Spleen (tissue), 11 donors: Measurements from ENCODE around the gene SLIT1. TPM values are rescaled to one million over a fixed set of nuclear protein-coding genes. Genes with fewer than 3 reads are reported as not detected.

Experiments used
- DNase-seq: peaks from one replicate; pipeline ENCODE4 v3.0.0-alpha.2; 2020
- H3K27ac ChIP-seq, 8 donors: fragments of 200-600 bp; sonication (generic) in 7 of 8; 1 replicate in 4 of 8; 2 replicates in 4 of 8; pipeline versions ENCODE4 v1.5.0 to v1.8.0; 2016 to 2021; ENCODE audit warnings: inconsistent platforms in 4 of 8, mild to moderate bottlenecking in 4 of 8, moderate library complexity in 1 of 8
- H3K27me3 ChIP-seq, 7 donors: fragments of 200-600 bp; sonication (generic) in 6 of 7; replicated peaks in 1 of 7; 1 replicate in 4 of 7; 2 replicates in 3 of 7; pipeline versions ENCODE4 v1.5.0 to v1.8.0; 2016 to 2021; ENCODE audit warnings: inconsistent platforms in 3 of 7, mild to moderate bottlenecking in 1 of 7
- H3K36me3 ChIP-seq, 6 donors: fragments of 200-600 bp; sonication (generic) in 5 of 6; 1 replicate in 4 of 6; 2 replicates in 2 of 6; pipeline versions ENCODE4 v1.5.0 to v1.8.0; 2016 to 2021; ENCODE audit warnings: inconsistent platforms in 2 of 6
- H3K4me1 ChIP-seq, 6 donors: fragments of 200-600 bp; sonication (generic) in 5 of 6; 1 replicate in 3 of 6; 2 replicates in 3 of 6; pipeline versions ENCODE4 v1.5.0 to v1.8.0; 2016 to 2021; ENCODE audit warnings: inconsistent platforms in 3 of 6
- H3K4me3 ChIP-seq, 8 donors: fragments of 200-600 bp; sonication (generic) in 7 of 8; 1 replicate in 4 of 8; 2 replicates in 4 of 8; pipeline versions ENCODE4 v1.5.0 to v1.8.0; 2016 to 2021; ENCODE audit warnings: inconsistent platforms in 4 of 8, mild to moderate bottlenecking in 4 of 8, moderate library complexity in 2 of 8
- H3K9me3 ChIP-seq, 8 donors: fragments of 200-600 bp; sonication (generic) in 7 of 8; 1 replicate in 4 of 8; 2 replicates in 4 of 8; pipeline versions ENCODE4 v1.5.0 to v1.8.0; 2016 to 2021; ENCODE audit warnings: inconsistent platforms in 4 of 8
- CTCF ChIP-seq, 11 experiments: fragments of 200-600 bp in 7 of 11; fragments of 450-650 bp in 4 of 11; sonication (generic) in 4 of 11; IDR thresholded peaks in 8 of 11; conservative IDR thresholded peaks in 3 of 11; 1 replicate in 7 of 11; 2 replicates in 4 of 11; pipeline versions ENCODE4 v1.4.0 to v1.8.0; 2016 to 2021; ENCODE audit warnings: antibody characterized with exemption in 11 of 11, inconsistent platforms in 4 of 11, mild to moderate bottlenecking in 1 of 11
- POLR2A ChIP-seq, 3 donors: fragments of 450-650 bp; IDR thresholded peaks; one replicate each; pipeline ENCODE4 v1.5.1; 2017; ENCODE audit warnings: antibody characterized with exemption in 3 of 3, mild to moderate bottlenecking in 1 of 3
- POLR2AphosphoS5 ChIP-seq, 3 donors: sonication (generic); formaldehyde crosslinking; IDR thresholded peaks; one replicate each; pipeline ENCODE4 v1.5.1; 2017; ENCODE audit warnings: antibody characterized with exemption in 3 of 3
- WGBS, 5 donors: extraction: QIAGEN DNeasy Blood & Tissue Kit in 3 of 5; methylation state at CpG; one replicate each; pipeline versions ENCODE4 v1.1.5 to v1.1.7; 2013 to 2018; 5-methylcytosine and 5-hydroxymethylcytosine counted together
- intact Hi-C: fragments of 100-400 bp; cut with DNase I; formaldehyde crosslinking; loops from one replicate; pipeline ENCODE4 v1.15.0; 2023; ENCODE audit warnings: low total_unique reads
- polyA plus RNA-seq, 3 donors: library from polyadenylated mRNA; stranded (reverse); fragments of 200-250 nt; gene quantifications; one replicate each; pipeline ENCODE4 v1.2.1, GENCODE V29; 2013
- total RNA-seq, 7 donors: library from RNA; depleted of rRNA in 3 of 7; stranded (reverse); fragments of >200 nt in 3 of 7; fragmentation: NEBNext Ultra II Directional in 4 of 7; extraction: Animal tissue kit (Norgen Biotek cat#: 25700) in 4 of 7; gene quantifications; one replicate each; pipeline versions ENCODE4 v1.1.0 to v1.2.1, GENCODE V29; 2016 to 2021
- donor health status: healthy with polysubstance abuse.
- donor health status: DM: no; HTN: no; CAD: no; lungs with moderate emphysema.
- donor health status: DM: no; HTN: no; CAD: no.
- donor health status: Bipolar disorder and iron deficiency.
- donor health status: healthy.
- donor health status: DM: no; HTN: no; CAD: no.
- donor health status: DM: yes; HTN: yes; CAD: no.

SLIT1 gene
- total and polyA plus RNA-seq, 10 donors, result 0.11 to 0.82 (median 0.52) TPM

GRCh38 chr10:96987141-96987841 lies 198.5 kb downstream of the SLIT1 start:
- no peaks in the 10 kb centered on the region for H3K9me3 ChIP-seq
- H3K36me3 ChIP-seq, result peaks cover 0 to 22% (median 2%) of the 10 kb centered on the region in 6 donors
- H3K4me1 ChIP-seq, result peaks cover 0 to 18% (median 9%) of the 10 kb centered on the region in 6 donors
- intact Hi-C loops, result no loop called here
- WGBS, 5 donors, result 74 to 97% (median 84%) methylated on average over 2 of the region's 2 CpGs
- no peak overlapping the region for H3K27ac ChIP-seq
- H3K27me3 ChIP-seq, result no peaks in the 10 kb centered on the region
- no peak for DNase-seq
- TF ChIP-seq CTCF (IDR thresholded peaks at IDR 0.05 in 8 of 11, conservative IDR thresholded peaks at IDR 0.05 in 3 of 11) (no peak), POLR2A (IDR thresholded peaks at IDR 0.05) (no peak), POLR2AphosphoS5 (IDR thresholded peaks at IDR 0.05) (no peak)
- H3K4me3 ChIP-seq, result no peak overlapping the region

GRCh38 chr10:96986200-96986856 lies 199.4 kb downstream of the SLIT1 start:
- 91 to 97% (median 94%) methylated on average over 6 of the region's 6 CpGs for WGBS, 5 donors
- TF ChIP-seq POLR2A (IDR thresholded peaks at IDR 0.05) (no peak), POLR2AphosphoS5 (IDR thresholded peaks at IDR 0.05) (no peak), CTCF (IDR thresholded peaks at IDR 0.05 in 8 of 11, conservative IDR thresholded peaks at IDR 0.05 in 3 of 11) (no peak)
- no peaks in the 10 kb centered on the region for H3K27me3 ChIP-seq
- peaks cover 0 to 31% (median 12%) of the 10 kb centered on the region in 6 donors for H3K36me3 ChIP-seq
- no peak overlapping the region for H3K4me3 ChIP-seq
- no peak overlapping the region for H3K27ac ChIP-seq
- no peaks in the 10 kb centered on the region for H3K9me3 ChIP-seq
- no peak for DNase-seq
- intact Hi-C loops, result no loop called here
- peaks cover 0 to 18% (median 9%) of the 10 kb centered on the region in 6 donors for H3K4me1 ChIP-seq

GRCh38 chr10:96984541-96985131 lies 201.1 kb downstream of the SLIT1 start:
- Histone ChIP-seq H3K27me3 (no peaks in the 10 kb centered on the region), H3K27ac (peak overlapping the region in 2 of 8 donors; percentile 2 to 43), H3K36me3 (peaks cover 0 to 42% (median 23%) of the 10 kb centered on the region in 6 donors), H3K4me3 (peak overlapping the region in 2 of 8 donors; percentile 3 to 36), H3K4me1 (peaks cover 0 to 18% (median 9%) of the 10 kb centered on the region in 6 donors), H3K9me3 (no peaks in the 10 kb centered on the region)
- 26 to 46% (median 30%) methylated on average over 14 of the region's 14 CpGs for WGBS, 5 donors
- intact Hi-C loops, result no loop called here
- TF ChIP-seq POLR2A (IDR thresholded peaks at IDR 0.05) (no peak), POLR2AphosphoS5 (IDR thresholded peaks at IDR 0.05) (no peak)
- DNase-seq, result no peak

- Histone ChIP-seq H3K36me3 (peaks cover 0 to 33% (median 23%) of the 10 kb centered on the region in 6 donors), H3K27ac (no peak overlapping the region), H3K9me3 (no peaks in the 10 kb centered on the region), H3K27me3 (no peaks in the 10 kb centered on the region), H3K4me3 (no peak overlapping the region), H3K4me1 (peaks cover 0 to 18% (median 9%) of the 10 kb centered on the region in 6 donors)
- TF ChIP-seq CTCF (IDR thresholded peaks at IDR 0.05 in 8 of 11, conservative IDR thresholded peaks at IDR 0.05 in 3 of 11), result no peak
- intact Hi-C loops, result no loop called here
- DNase-seq, result no peak
- WGBS, 5 donors, result 87 to 95% (median 93%) methylated on average over 12 of the region's 12 CpGs
These were observed 203.4 kb downstream of the SLIT1 start for GRCh38 chr10:96982149-96982930.
